OCI-LY1 (cell line): ENCODE measurements around the gene NATD1.

ENCODE experiments used
- H2AFZ ChIP-seq: fragments of 200-600 bp; sonication (generic), shearing (Covaris generic); 2 replicates; pipeline ENCODE4 v1.6.0; 2014; ENCODE audit warnings: antibody characterized with exemption, mild to moderate bottlenecking, low read length
- H3F3A ChIP-seq: fragments of 200-600 bp; sonication (generic), shearing (Covaris generic); 2 replicates; pipeline ENCODE4 v1.6.0; 2014; ENCODE audit warnings: mild to moderate bottlenecking, antibody characterized with exemption, low read length, moderate library complexity; ENCODE audit not compliant: insufficient read depth
- H3K27ac ChIP-seq: fragments of 200-600 bp; sonication (generic); 2 replicates; pipeline ENCODE4 v1.5.1; 2014; ENCODE audit warnings: low read length, mixed run types, mild to moderate bottlenecking, low read depth; ENCODE audit not compliant: poor library complexity, severe bottlenecking
- H3K27me3 ChIP-seq: fragments of 200-600 bp; sonication (generic); 2 replicates; pipeline ENCODE4 v1.6.0; 2014; ENCODE audit warnings: antibody characterized with exemption, mild to moderate bottlenecking, low read length, moderate library complexity; ENCODE audit not compliant: insufficient read depth
- H3K36me3 ChIP-seq: fragments of 200-600 bp; sonication (generic); 2 replicates; pipeline ENCODE4 v1.6.1; 2014; ENCODE audit warnings: mild to moderate bottlenecking, antibody characterized with exemption, low read length, moderate library complexity, mixed read lengths; ENCODE audit not compliant: insufficient read depth
- H3K4me1 ChIP-seq: fragments of 200-600 bp; sonication (generic); 2 replicates; pipeline ENCODE4 v1.5.1; 2014; ENCODE audit warnings: mild to moderate bottlenecking, low read length, moderate library complexity; ENCODE audit not compliant: insufficient read depth, severe bottlenecking
- H3K4me2 ChIP-seq: fragments of 200-600 bp; sonication (generic), shearing (Covaris generic); 2 replicates; pipeline ENCODE4 v1.6.1; 2014; ENCODE audit warnings: low read length
- H3K4me3 ChIP-seq: fragments of 200-600 bp; sonication (generic); 2 replicates; pipeline ENCODE4 v1.5.1; 2014; ENCODE audit warnings: low read length, low read depth, mild to moderate bottlenecking, mixed read lengths; ENCODE audit not compliant: poor library complexity, severe bottlenecking
- H3K79me2 ChIP-seq: fragments of 200-600 bp; shearing (Covaris generic); 2 replicates; pipeline ENCODE4 v1.6.1; 2016; ENCODE audit warnings: mixed run types, low read length, mixed read lengths; ENCODE audit not compliant: insufficient read depth
- H3K9ac ChIP-seq: fragments of 200-600 bp; sonication (generic), shearing (Covaris generic); 2 replicates; pipeline ENCODE4 v1.6.1; 2014; ENCODE audit warnings: mild to moderate bottlenecking, low read length, mixed read lengths
- H3K9me2 ChIP-seq: fragments of 200-600 bp; sonication (generic), shearing (Covaris generic); 2 replicates; pipeline ENCODE4 v1.6.1; 2014; ENCODE audit warnings: low read depth, mild to moderate bottlenecking, low read length, mixed read lengths
- H3K9me3 ChIP-seq: fragments of 200-600 bp; shearing (Covaris generic); 2 replicates; pipeline ENCODE4 v1.6.1; 2014; ENCODE audit warnings: low read length, mixed read lengths
- H4K20me1 ChIP-seq: fragments of 200-600 bp; sonication (generic), shearing (Covaris generic); 2 replicates; pipeline ENCODE4 v1.6.0; 2016; ENCODE audit warnings: mild to moderate bottlenecking, low read length; ENCODE audit not compliant: insufficient read depth
- CTCF ChIP-seq: fragments of 200-600 bp; sonication (generic), shearing (Covaris generic); IDR thresholded peaks from 2 replicates; pipeline ENCODE4 v1.5.1; 2017; ENCODE audit warnings: mild to moderate bottlenecking, antibody characterized with exemption, low read length, moderate library complexity, mixed read lengths
- EZH2 ChIP-seq: fragments of 200-600 bp; sonication (generic), shearing (Covaris generic); IDR thresholded peaks from 2 replicates; pipeline ENCODE4 v1.8.0; 2017; ENCODE audit warnings: borderline replicate concordance, mixed run types, mild to moderate bottlenecking, antibody characterized with exemption, low read length, moderate library complexity, mixed read lengths

NATD1 gene

GRCh38 chr17:21291357-21291756 lies 38.1 kb upstream of the NATD1 start:
- Histone ChIP-seq H3K9ac (no peak overlapping the region), H2AFZ (no peak overlapping the region), H3K79me2 (peaks cover 10% of the 10 kb centered on the region; the same call in 1 of the 2 replicates), H3K4me3 (no peak overlapping the region), H4K20me1 (no peaks in the 10 kb centered on the region), H3K27me3 (no peaks in the 10 kb centered on the region), H3K27ac (peak overlapping the region; percentile 97), H3K9me2 (no peaks in the 10 kb centered on the region), H3F3A (0 out of 2 replicates have a peak, but pooled peaks cover 4% of the 10 kb centered on the region), H3K4me1 (peaks cover 69% of the 10 kb centered on the region), H3K9me3 (no peaks in the 10 kb centered on the region), H3K36me3 (no peaks in the 10 kb centered on the region; the same call in 1 of the 2 replicates), H3K4me2 (no peak overlapping the region; the same call in 1 of the 2 replicates)
- TF ChIP-seq EZH2, result no peak
- no peak for TF ChIP-seq CTCF

- Histone ChIP-seq H3K4me2 (peak overlapping the region; percentile 95; the same call in 1 of the 2 replicates), H3K79me2 (peaks cover 23% of the 10 kb centered on the region)
Observed at GRCh38 chr17:21289902-21290571, 36.8 kb upstream of the NATD1 start.

GRCh38 chr17:21289175-21289901 lies 36.1 kb upstream of the NATD1 start:
- peak overlapping the region; percentile 86 for H3K9ac ChIP-seq

More at GRCh38 chr17:21289902-21290571, 36.8 kb upstream of the NATD1 start:
- Histone ChIP-seq H3K9ac (peak overlapping the region; percentile 86; the same call in 1 of the 2 replicates), H3K9me2 (no peaks in the 10 kb centered on the region), H4K20me1 (no peaks in the 10 kb centered on the region), H3K4me1 (peaks cover 59% of the 10 kb centered on the region), H3K27ac (peak overlapping the region; percentile 97), H3K27me3 (no peaks in the 10 kb centered on the region), H2AFZ (no peak overlapping the region), H3K36me3 (no peaks in the 10 kb centered on the region; the same call in 1 of the 2 replicates), H3F3A (0 out of 2 replicates have a peak, but pooled peaks cover 4% of the 10 kb centered on the region), H3K4me3 (no peak overlapping the region), H3K9me3 (no peaks in the 10 kb centered on the region)
- TF ChIP-seq EZH2 (no peak), CTCF (peak; percentile 42; the same call in 1 of the 2 replicates)

More at GRCh38 chr17:21289175-21289901, 36.1 kb upstream of the NATD1 start:
- Histone ChIP-seq H3K27me3 (no peaks in the 10 kb centered on the region), H3F3A (0 out of 2 replicates have a peak, but pooled peaks cover 4% of the 10 kb centered on the region), H4K20me1 (no peaks in the 10 kb centered on the region), H3K36me3 (no peaks in the 10 kb centered on the region; the same call in 1 of the 2 replicates), H2AFZ (no peak overlapping the region), H3K4me2 (peak overlapping the region; percentile 95), H3K79me2 (peaks cover 25% of the 10 kb centered on the region), H3K9me3 (no peaks in the 10 kb centered on the region), H3K9me2 (no peaks in the 10 kb centered on the region), H3K4me3 (peak overlapping the region; percentile 93), H3K27ac (peak overlapping the region; percentile 97), H3K4me1 (peaks cover 56% of the 10 kb centered on the region)
- TF ChIP-seq CTCF, result no peak
- TF ChIP-seq EZH2, result no peak
